GF-D8 (cell line): ENCODE data around the gene CHMP6.

Experiments used
- DNase-seq: peaks from one replicate; lab custom pipeline; 2025; lab: John Stamatoyannopoulos, UW

The CHMP6 gene

GRCh38 chr17:80991645-80992076, at the start of gene CHMP6:
Gene CHMP6 (plus strand): TSS chr17:80991841. CDS start chr17:80991919, 78 bp downstream.
- DNase-seq: peak; percentile 9

- DNase-seq: no peak
Observed at GRCh38 chr17:80942423-80943345, 49.0 kb upstream of the CHMP6 start.

- DNase-seq: no peak
Observed at GRCh38 chr17:80943346-80944145, 48.1 kb upstream of the CHMP6 start.

GRCh38 chr17:80944326-80944725, 47.3 kb upstream of the CHMP6 start:
- DNase-seq: no peak

- no peak for DNase-seq
Observed at GRCh38 chr17:80945736-80946135, 45.9 kb upstream of the CHMP6 start.

GRCh38 chr17:80946449-80946848, 45.2 kb upstream of the CHMP6 start:
- DNase-seq: no peak

- DNase-seq: no peak
Observed at GRCh38 chr17:80947200-80947940, 44.3 kb upstream of the CHMP6 start.

GRCh38 chr17:80948019-80948975, 43.3 kb upstream of the CHMP6 start:
- DNase-seq: no peak

GRCh38 chr17:80948976-80949450, 42.6 kb upstream of the CHMP6 start:
- no peak for DNase-seq

GRCh38 chr17:80949451-80950421, 41.9 kb upstream of the CHMP6 start:
- no peak for DNase-seq

GRCh38 chr17:80950466-80951120, 41.0 kb upstream of the CHMP6 start:
- no peak for DNase-seq

- no peak for DNase-seq
Observed at GRCh38 chr17:80951121-80952090, 40.2 kb upstream of the CHMP6 start.

GRCh38 chr17:80952291-80952690, 39.4 kb upstream of the CHMP6 start:
- no peak for DNase-seq

GRCh38 chr17:80953471-80954315, 37.9 kb upstream of the CHMP6 start:
- DNase-seq: no peak

- no peak for DNase-seq
Observed at GRCh38 chr17:80955078-80955477, 36.6 kb upstream of the CHMP6 start.

- DNase-seq: no peak
Observed at GRCh38 chr17:80955671-80956280, 35.9 kb upstream of the CHMP6 start.
